CD4-positive, alpha-beta T cell treated with Interleukin-6 at 100 ng/mL for 8 hours (primary cell): ENCODE data around the gene HRH2.

ENCODE experiments used
- DNase-seq: peaks from one replicate; pipeline ENCODE4 v3.0.0-alpha.2; 2020; ENCODE audit warnings: mixed read lengths, low spot score

The HRH2 gene

DNA sequence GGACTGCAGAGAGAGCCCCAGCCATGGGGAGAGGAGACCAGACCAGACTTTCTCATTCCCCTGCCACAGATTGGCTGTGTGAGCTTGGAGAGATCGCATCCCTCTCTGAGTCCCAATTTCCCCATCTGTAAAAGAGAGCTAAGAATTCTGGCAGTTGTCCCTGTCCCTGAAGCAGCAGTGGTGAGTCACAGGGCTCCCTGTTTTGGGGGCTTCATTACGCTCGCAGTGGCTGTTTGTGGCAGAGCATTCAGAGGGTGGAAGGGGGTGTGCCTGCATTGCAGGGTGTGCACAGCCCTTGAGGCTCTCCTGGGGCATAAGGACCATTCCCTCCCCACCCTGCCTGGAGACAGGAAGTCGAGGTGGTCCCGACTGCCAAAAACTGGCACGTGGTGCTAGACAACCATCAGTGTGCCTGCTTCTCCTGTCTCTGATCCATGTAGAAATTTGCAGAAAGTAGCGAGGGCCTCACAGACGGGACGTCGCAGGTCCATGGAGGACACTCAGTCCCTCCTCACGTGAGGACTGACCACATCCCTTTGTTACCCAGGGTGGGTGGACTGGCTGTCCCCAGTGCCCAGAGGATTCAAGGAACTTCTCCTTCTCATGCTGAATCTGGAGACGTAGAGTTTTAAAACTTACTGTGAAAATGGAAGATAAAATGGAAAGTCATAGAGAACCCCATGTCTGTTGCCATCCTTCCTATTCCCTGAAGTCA is 35.3 kb downstream of the HRH2 start:
- no peak for DNase-seq

DNA sequence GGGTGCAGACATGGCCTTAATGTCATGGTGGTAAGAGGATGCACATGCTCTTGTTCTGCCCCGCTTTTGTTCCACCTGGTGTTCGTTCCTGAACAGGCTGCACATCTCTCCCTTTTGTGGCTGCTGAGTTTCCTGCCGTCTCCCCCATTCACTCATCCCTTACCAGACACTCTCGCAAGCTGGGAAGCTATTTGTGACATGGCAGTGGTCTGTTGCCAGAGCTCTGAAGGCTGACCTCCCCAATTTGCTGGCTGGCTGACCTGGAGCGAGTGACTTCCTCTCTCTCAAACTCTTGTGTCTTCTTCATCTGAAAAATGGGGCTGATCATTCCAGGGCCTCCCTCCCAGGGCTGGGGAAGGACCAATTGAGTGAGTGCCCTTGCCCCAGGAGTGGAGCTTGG is 35.9 kb downstream of the HRH2 start:
- no peak for DNase-seq

- DNase-seq: no peak
These were observed 36.7 kb downstream of the HRH2 start for GRCh38 chr5:175694371-175695160.

DNA sequence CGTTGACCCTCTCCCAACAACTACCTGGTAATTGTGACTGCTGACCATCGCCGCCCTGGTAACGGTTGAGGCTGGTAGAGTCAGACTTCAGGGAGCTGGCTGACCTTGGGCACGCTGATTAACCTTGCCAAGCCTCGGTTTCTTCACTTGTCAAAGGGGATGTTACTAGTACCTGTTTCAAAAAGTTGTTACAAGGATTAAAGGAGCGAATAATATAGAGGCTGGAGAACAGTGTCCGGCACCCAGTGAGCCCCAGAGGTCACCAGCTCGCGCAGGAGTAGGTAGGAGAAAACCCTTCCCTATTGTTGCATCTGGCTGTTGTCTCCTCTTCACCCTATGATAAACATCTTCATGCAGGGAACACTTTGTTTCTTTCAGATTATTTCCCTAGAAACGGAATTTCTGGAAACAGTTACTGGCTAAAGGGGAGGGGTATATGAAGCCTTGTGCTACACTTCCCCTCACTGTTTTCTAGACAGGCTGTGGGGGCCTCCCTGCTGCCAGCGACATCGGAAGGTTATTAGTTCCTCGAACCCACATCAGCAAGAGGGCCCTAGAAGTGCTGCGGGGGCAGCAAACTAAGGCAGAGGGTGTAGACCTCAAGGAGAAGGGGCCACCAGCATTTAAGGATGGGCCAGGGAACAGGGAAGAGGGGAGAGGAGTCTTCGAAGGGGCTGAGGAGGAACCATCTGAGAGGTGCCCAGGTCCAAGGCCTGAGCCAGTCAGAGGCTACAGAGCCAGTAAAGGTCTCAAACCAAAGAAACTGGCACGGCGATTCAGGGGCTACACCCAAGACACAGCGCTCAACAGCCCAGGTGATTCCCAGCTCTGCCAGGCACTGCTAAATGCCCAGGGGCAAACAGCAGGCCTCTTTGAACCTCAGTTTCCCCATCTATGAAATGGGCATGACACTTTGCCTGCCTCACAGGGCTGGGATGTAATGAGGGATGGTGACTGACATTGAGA is 37.6 kb downstream of the HRH2 start:
- no peak for DNase-seq

- peak; percentile 81 for DNase-seq
These were observed 38.4 kb downstream of the HRH2 start for GRCh38 chr5:175696139-175696854.

DNA sequence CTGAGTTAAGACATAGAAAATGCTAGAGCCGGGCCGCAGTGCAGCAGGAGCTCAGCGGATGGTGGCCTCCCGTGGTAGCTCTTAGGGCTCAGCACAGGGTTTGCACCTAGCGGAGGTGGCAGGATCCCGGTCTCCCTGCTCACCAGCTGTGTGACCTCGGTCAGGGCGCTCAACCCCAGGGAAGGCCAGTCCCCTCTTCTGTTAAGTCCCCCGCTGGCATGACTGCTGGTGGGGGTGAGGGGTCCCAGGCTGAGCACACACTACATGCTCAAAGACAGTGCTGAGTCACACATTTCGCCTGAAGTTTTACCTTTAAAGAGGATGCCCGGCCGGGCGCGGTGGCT is 39.0 kb downstream of the HRH2 start:
- DNase-seq: no peak

GRCh38 chr5:175697846-175698245 is 40.0 kb downstream of the HRH2 start:
- no peak for DNase-seq

- no peak for DNase-seq
These were observed 40.7 kb downstream of the HRH2 start for GRCh38 chr5:175698401-175699115.

DNA sequence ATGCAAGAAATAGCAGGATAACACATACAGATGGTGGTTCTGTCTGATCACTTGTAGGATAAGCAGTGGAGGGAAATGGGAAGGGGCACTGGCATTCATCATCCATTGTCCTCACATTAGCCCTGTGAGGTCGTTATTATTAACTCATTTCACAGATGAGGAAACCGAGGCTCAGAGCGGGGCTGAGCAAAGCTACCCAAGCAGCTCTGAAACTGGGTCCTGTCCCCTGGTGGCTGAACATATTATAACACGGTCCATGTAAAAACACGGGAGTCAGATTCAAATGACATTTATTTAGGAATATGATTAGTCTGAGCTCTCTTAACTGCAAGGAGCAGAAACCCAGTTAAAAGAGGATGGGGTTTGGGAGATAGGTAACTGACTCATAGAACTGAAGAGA is 43.1 kb downstream of the HRH2 start:
- DNase-seq: no peak

DNA sequence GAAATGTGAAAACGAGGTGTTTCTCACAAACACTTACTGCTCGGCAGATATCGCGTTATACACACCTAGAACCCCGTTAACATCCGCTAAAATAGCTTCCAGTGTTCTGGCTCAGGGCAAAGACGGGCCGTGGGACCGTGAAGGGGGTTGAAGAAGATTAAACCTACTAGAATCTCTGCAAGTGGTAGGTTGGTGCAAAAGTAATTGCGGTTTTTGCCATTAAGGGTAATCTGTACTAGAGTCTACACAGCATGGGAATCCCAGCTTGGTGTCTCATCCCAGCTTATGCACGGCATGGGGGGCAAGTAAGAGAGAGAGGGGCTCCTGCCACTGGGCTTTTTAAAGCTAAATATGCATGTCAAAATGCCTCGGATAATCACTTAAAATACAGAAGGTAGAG is 43.9 kb downstream of the HRH2 start:
- no peak for DNase-seq

DNA sequence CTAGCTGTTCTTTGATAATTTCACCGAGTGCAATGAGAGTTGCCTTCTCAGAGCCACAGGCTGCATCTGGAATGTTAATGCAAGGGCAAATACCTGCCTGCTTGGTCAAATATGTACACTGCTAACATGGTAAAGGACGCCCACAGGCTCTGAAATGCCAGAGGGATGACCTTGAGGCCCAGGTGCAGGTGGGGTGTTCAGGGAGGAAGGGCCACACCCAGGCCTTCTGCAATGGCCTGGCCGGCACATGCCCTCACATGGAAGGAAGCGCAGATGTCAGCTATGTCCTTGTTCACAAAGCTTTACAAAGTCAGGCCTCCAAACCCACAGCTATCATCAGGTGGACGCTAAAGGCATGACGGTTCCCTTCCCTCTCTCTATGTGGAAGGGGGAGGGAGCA is 48.6 kb downstream of the HRH2 start:
- no peak for DNase-seq

- no peak for DNase-seq
These were observed 50.0 kb downstream of the HRH2 start for GRCh38 chr5:175707751-175708375.

- DNase-seq: no peak
These were observed 51.5 kb downstream of the HRH2 start for GRCh38 chr5:175709276-175709781.

DNA sequence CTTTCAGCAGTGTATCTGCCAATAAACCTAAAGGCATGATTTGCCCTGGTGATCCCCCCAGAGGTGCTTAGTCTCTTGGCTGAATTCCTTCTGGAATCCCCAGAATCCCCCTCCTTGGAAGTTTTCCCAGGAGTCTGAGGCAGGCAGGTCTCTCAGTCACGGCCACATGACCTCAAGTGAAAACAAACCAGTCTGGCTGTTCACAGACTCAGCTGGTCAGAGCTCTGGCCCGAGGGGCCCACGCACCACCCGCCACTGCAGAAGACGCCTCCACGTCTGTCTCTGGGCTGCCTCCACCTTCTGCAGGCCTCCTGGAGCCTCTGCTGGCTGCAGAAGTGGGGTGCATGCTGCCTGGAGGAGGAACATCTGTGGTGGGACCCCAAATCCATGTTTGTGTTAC is 52.5 kb downstream of the HRH2 start:
- no peak for DNase-seq

GRCh38 chr5:175711031-175711430 is 53.2 kb downstream of the HRH2 start:
- no peak for DNase-seq

GRCh38 chr5:175711472-175712312 is 53.8 kb downstream of the HRH2 start:
- DNase-seq: no peak

GRCh38 chr5:175712313-175712680 is 54.4 kb downstream of the HRH2 start:
- DNase-seq: no peak

- DNase-seq: no peak
These were observed 54.8 kb downstream of the HRH2 start for GRCh38 chr5:175712681-175713085.

- no peak for DNase-seq
These were observed 56.1 kb downstream of the HRH2 start for GRCh38 chr5:175713930-175714329.
